Ishikawa (cell line): ENCODE data around the gene IL36B.

Experiments used
- CEBPB ChIP-seq: IDR thresholded peaks from 2 replicates; pipeline ENCODE4 v1.6.1; 2012
- CREB1 ChIP-seq: IDR thresholded peaks from 2 replicates; pipeline ENCODE4 v1.6.1; 2012; ENCODE audit warnings: low read depth
- EGR1 ChIP-seq: IDR thresholded peaks from 2 replicates; pipeline ENCODE4 v1.6.1; 2012
- EP300 ChIP-seq: IDR thresholded peaks from 2 replicates; pipeline ENCODE4 v1.6.1; 2012; ENCODE audit warnings: borderline replicate concordance
- FOXM1 ChIP-seq: IDR thresholded peaks from 2 replicates; pipeline ENCODE4 v1.6.1; 2012; ENCODE audit warnings: low read depth, borderline replicate concordance
- MAX ChIP-seq: IDR thresholded peaks from 2 replicates; pipeline ENCODE4 v1.6.1; 2012
- NFIC ChIP-seq: IDR thresholded peaks from 2 replicates; pipeline ENCODE4 v1.6.1; 2012
- RAD21 ChIP-seq: IDR thresholded peaks from 2 replicates; pipeline ENCODE4 v1.6.1; 2012; ENCODE audit warnings: low read depth
- TAF1 ChIP-seq: IDR thresholded peaks from 2 replicates; pipeline ENCODE4 v1.6.1; 2012; ENCODE audit warnings: low read depth, mild to moderate bottlenecking
- TCF12 ChIP-seq: IDR thresholded peaks from 2 replicates; pipeline ENCODE4 v1.6.1; 2012; ENCODE audit warnings: low read depth
- TEAD4 ChIP-seq: IDR thresholded peaks from 2 replicates; pipeline ENCODE4 v1.6.1; 2012
- YY1 ChIP-seq: IDR thresholded peaks from 2 replicates; pipeline ENCODE4 v1.6.1; 2012; ENCODE audit warnings: low read depth
- ZBTB7A ChIP-seq: IDR thresholded peaks from 2 replicates; pipeline ENCODE4 v1.6.1; 2012; ENCODE audit warnings: low read depth
- TF ChIP-seq, protein P1 (sequence below): IDR thresholded peaks from 2 replicates; pipeline ENCODE4 v1.6.1; 2012
- TF ChIP-seq, protein P2 (sequence below): IDR thresholded peaks from 2 replicates; pipeline ENCODE4 v1.6.1; 2012; ENCODE audit warnings: low read depth, mild to moderate bottlenecking

The IL36B gene

DNA sequence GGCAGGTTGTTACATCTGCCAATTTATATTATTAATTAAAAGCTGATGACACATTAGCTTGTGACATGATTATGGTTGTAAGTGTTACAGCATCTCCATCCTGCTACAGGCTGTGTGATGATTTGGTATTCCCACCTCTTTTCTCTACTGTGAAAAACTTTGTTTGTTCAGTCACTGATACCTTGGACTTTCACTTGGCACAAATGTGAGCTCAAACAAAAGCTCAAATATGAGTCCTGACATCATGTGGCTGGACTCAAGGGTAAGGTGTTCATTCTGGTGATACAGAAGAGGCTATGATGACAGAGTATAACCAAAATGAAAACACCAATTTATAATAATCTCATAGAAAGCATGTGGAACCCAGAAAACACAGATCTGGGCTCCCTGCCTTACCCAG lies 58.8 kb downstream of the IL36B start:
- no peak for TF ChIP-seq YY1
- TF ChIP-seq EGR1 = no peak
- no peak for TF ChIP-seq FOXM1
- no peak for TF ChIP-seq NFIC
- no peak for TF ChIP-seq TEAD4
- TF ChIP-seq RAD21 = no peak
- TF ChIP-seq, protein P1, sequence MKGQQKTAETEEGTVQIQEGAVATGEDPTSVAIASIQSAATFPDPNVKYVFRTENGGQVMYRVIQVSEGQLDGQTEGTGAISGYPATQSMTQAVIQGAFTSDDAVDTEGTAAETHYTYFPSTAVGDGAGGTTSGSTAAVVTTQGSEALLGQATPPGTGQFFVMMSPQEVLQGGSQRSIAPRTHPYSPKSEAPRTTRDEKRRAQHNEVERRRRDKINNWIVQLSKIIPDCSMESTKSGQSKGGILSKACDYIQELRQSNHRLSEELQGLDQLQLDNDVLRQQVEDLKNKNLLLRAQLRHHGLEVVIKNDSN = no peak
- TF ChIP-seq TCF12 = no peak

GRCh38 chr2:112989611-112990010 lies 63.1 kb downstream of the IL36B start:
- TF ChIP-seq MAX = no peak
- TF ChIP-seq, protein P1 = no peak
- no peak for TF ChIP-seq TAF1
- no peak for TF ChIP-seq FOXM1
- TF ChIP-seq CREB1 = no peak

- TF ChIP-seq NFIC (no peak), ZBTB7A (no peak), CEBPB (no peak), TCF12 (no peak), EGR1 (no peak), FOXM1 (no peak), YY1 (no peak), TEAD4 (no peak), TAF1 (no peak)
- TF ChIP-seq, protein P1 = no peak
Observed at GRCh38 chr2:112985090-112985489, 67.6 kb downstream of the IL36B start.

DNA sequence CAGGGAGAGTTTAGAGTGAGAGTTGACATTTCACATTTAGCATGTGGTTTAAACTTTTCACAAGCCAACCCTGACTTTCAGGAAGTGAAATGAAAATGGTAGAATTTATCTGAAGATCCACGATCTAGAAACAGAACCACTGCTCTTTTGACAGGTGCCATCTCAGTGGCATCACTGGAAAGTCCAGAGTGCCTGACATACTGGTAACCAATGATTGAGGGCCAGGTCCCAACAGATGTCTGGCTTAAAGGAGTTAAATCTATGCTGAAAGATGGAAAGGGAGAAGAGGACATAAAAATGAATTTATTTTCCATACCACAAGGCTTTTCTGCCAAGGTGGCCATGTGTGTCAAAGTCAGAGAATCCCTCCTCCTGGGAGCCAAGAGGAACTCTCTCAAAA lies 72.1 kb downstream of the IL36B start:
- no peak for TF ChIP-seq CEBPB
- TF ChIP-seq CREB1 = no peak
- TF ChIP-seq YY1 = no peak
- TF ChIP-seq TCF12 = no peak
- TF ChIP-seq NFIC = no peak
- no peak for TF ChIP-seq MAX
- TF ChIP-seq, protein P1 = no peak
- no peak for TF ChIP-seq TEAD4
- TF ChIP-seq RAD21 = no peak
- TF ChIP-seq, protein P2, sequence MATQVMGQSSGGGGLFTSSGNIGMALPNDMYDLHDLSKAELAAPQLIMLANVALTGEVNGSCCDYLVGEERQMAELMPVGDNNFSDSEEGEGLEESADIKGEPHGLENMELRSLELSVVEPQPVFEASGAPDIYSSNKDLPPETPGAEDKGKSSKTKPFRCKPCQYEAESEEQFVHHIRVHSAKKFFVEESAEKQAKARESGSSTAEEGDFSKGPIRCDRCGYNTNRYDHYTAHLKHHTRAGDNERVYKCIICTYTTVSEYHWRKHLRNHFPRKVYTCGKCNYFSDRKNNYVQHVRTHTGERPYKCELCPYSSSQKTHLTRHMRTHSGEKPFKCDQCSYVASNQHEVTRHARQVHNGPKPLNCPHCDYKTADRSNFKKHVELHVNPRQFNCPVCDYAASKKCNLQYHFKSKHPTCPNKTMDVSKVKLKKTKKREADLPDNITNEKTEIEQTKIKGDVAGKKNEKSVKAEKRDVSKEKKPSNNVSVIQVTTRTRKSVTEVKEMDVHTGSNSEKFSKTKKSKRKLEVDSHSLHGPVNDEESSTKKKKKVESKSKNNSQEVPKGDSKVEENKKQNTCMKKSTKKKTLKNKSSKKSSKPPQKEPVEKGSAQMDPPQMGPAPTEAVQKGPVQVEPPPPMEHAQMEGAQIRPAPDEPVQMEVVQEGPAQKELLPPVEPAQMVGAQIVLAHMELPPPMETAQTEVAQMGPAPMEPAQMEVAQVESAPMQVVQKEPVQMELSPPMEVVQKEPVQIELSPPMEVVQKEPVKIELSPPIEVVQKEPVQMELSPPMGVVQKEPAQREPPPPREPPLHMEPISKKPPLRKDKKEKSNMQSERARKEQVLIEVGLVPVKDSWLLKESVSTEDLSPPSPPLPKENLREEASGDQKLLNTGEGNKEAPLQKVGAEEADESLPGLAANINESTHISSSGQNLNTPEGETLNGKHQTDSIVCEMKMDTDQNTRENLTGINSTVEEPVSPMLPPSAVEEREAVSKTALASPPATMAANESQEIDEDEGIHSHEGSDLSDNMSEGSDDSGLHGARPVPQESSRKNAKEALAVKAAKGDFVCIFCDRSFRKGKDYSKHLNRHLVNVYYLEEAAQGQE = no peak
- TF ChIP-seq TAF1 = no peak
- TF ChIP-seq ZBTB7A = no peak
- TF ChIP-seq EGR1 = no peak
- no peak for TF ChIP-seq EP300
- no peak for TF ChIP-seq FOXM1

DNA sequence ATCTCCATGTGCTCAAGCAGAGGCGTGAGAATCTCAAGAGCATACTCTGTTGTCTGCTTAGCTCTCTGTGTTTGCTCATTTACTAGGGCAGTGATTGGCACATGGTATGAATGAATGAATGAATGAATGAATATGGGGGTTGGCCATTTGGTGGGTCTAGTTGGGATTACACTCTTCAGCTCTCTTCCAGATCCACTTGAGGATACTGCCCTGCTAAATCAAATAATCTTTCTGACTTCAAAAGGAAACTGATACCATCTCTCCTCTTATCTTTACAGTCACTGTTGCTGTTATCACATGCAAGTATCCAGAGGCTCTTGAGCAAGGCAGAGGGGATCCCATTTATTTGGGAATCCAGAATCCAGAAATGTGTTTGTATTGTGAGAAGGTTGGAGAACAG lies 72.9 kb downstream of the IL36B start:
- TF ChIP-seq, protein P2 = no peak

DNA sequence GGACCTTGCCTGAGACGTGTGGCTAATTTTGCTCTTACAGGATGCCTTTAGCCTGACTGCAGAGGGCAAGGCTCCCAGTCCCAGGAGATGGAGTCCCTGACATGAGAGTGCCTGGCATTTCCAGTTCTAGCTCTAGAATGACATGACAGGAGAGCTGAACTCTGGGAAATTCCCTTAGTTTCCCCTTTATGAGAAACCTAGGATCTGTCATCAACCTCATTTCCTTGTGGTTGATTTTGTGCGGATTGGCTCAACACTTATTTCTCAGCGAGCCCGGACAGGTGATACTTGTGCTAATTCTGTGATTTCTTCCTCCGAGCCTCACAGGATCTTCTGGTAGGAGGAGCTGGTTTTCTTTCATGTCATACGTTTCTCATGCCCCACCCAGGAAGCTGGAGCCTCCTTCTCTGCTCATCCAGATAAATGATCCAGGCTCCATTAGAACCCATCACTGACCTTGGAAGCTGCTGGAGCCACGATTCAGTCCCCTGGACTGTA lies 75.1 kb downstream of the IL36B start, which contains the start of gene IL36G:
Gene IL36G (plus strand): TSS at position 448 of the 498 bp plus-strand sequence. CDS start 633 bp downstream, outside the sequence.
- TF ChIP-seq EGR1 (no peak), EP300 (no peak), CREB1 (no peak), TCF12 (no peak), NFIC (no peak), MAX (no peak), RAD21 (no peak), TEAD4 (no peak), YY1 (no peak), FOXM1 (no peak), ZBTB7A (no peak), CEBPB (no peak), TAF1 (no peak)
- TF ChIP-seq, protein P2 = no peak
